DND-41 (cell line): Measurements from ENCODE around the gene PRSS2.

Source experiments
- EZH2 ChIP-seq: IDR thresholded peaks from 3 replicates; pipeline ENCODE4 v1.6.1; 2012; ENCODE audit warnings: borderline replicate concordance, low read depth, mild to moderate bottlenecking, moderate library complexity, low read length, inconsistent platforms; ENCODE audit not compliant: severe bottlenecking
- TF ChIP-seq, protein P1 (sequence below): IDR thresholded peaks from 2 replicates; pipeline ENCODE4 v1.5.1; 2012; ENCODE audit warnings: borderline replicate concordance, low read length, moderate library complexity, mild to moderate bottlenecking; ENCODE audit not compliant: poor library complexity, severe bottlenecking; ENCODE audit errors: extremely low read depth

DNA sequence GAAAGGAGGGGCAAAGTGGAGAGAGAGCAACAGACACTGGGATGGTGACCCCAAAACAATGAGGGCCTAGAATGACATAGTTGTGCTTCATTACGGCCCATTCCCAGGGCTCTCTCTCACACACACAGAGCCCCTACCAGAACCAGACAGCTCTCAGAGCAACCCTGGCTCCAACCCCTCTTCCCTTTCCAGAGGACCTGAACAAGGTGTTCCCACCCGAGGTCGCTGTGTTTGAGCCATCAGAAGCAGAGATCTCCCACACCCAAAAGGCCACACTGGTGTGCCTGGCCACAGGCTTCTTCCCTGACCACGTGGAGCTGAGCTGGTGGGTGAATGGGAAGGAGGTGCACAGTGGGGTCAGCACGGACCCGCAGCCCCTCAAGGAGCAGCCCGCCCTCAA is 20.7 kb downstream of the PRSS2 start:
- TF ChIP-seq, protein P1, sequence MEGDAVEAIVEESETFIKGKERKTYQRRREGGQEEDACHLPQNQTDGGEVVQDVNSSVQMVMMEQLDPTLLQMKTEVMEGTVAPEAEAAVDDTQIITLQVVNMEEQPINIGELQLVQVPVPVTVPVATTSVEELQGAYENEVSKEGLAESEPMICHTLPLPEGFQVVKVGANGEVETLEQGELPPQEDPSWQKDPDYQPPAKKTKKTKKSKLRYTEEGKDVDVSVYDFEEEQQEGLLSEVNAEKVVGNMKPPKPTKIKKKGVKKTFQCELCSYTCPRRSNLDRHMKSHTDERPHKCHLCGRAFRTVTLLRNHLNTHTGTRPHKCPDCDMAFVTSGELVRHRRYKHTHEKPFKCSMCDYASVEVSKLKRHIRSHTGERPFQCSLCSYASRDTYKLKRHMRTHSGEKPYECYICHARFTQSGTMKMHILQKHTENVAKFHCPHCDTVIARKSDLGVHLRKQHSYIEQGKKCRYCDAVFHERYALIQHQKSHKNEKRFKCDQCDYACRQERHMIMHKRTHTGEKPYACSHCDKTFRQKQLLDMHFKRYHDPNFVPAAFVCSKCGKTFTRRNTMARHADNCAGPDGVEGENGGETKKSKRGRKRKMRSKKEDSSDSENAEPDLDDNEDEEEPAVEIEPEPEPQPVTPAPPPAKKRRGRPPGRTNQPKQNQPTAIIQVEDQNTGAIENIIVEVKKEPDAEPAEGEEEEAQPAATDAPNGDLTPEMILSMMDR, result no peak
- no peak for TF ChIP-seq EZH2
